ENCODE data around the gene DTX3.
A peak's percentile ranks its signal among the peaks of the same experiment; 100 is the strongest.
"Not testable (repeated sequence)": the region's sequence is repeated elsewhere in the genome, so short reads cannot be mapped to it uniquely, and the experiment has no call there.

DTX3 gene

DNA sequence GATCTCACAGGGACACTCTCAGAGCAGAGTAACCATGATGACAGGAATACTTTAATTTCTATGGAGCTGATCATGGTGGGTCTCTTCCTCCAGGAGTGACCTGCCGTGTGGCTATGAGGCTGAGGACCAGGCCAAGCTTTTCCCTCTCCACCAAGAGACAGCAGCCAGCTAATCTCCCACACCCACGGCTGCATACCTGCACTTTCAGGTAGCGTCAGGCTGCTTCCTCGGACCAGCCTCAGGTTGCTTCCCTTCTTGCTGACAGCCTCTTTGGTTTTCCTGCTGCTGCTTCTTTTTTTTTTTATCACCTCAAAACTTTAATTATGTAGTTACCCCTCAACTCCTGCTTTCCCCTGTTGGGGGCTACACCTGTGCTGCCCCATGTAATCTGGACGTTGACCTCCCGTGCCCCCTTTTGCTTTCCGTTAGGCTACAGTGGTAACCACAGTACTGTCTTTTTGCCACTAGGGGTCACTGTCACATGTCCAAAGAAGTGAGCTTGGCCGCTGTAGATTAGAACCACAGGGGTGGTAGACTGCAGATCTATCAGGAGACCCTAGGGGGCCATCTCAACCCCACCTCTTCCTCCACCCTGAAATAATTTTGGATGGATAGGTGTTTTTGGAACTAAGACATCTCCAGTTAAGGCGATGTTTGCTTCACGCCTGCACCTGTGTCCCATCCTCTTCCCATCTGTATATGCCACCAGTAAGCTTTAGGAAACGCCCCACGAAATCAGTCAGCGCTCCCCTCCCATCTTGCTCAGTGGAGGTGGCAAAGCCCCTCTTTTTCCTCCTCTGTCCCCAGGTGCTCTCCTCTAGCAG, 21.4 kb upstream of the DTX3 start:
- DNase-seq: peak; percentile 72

DNA sequence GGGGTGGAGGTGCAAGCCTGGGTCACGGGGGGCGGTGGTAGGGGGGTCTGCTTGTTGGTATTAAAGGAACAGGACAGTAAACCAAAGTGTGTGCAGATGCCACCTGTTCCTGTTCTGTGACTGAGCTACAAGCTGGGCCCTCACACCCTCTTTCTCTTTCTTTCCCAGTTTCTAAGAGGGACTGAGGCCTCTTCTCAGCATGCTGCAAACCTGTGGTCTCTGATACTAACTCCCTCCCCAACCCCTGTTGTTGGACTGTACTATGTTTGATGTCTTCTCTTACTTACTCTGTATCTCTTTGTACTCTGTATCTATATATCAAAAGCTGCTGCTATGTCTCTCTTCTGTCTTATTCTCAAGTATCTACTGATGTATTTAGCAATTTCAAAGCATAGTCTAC, 20.6 kb upstream of the DTX3 start:
- DNase-seq: no peak

DNA sequence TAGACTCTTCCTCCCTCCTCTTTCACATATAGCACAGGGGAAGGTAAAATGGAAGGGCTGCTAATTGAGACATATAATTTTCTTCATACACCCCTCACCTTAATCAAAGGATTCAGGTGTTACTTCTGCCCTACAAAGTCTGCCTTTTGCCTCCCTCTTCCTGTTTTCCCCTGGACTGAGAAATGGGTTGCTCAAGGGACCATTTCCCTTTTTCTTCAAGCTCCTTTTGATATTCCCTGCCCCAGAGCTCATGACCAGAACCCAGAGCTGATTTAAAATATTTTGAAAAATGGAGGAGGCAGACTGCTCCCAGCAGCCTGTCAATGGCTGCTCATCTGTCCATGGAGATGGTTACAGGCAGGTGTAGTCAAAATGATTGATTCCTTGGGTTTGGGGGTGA, 19.9 kb upstream of the DTX3 start:
- no peak for DNase-seq

DNA sequence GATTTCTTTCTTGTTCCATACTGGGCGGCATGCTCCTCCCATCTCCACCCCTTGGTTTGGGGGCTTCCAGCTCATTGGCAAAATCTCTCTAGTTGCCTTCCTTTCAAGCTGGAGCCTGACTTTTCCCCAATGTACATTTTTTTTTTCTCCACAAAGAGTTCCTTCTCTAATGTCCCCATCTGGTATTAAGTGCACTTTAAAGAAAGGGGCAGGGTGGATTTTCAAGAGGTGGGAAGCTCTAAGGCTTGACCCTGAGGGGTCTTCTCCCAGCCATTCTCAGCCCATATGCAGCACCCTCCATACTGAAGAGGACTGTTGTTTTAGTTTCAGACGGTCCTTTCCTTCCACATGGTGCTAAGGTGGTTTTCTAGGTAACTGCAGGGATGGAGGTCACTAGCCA, 19.5 kb upstream of the DTX3 start:
- no peak for DNase-seq

DNA sequence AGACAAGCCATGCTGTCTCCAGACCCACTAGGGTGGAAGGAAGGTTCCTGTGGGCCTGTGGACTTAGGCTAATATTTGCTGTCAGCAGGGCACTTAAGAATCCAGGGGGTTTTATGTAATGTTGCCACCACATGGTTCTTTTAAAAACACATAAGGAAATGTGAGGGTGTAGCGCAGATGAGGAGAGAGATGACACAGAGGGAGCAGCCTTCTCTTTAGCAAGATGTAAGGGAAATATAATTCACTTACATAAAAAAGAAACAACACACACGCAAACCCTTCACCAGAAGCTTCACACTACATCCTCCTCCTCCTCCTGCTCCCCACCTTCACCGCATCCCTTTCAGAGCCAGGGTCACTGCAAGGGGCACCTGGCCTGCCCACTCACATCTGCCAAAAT, 18.5 kb upstream of the DTX3 start:
- no peak for DNase-seq

DNA sequence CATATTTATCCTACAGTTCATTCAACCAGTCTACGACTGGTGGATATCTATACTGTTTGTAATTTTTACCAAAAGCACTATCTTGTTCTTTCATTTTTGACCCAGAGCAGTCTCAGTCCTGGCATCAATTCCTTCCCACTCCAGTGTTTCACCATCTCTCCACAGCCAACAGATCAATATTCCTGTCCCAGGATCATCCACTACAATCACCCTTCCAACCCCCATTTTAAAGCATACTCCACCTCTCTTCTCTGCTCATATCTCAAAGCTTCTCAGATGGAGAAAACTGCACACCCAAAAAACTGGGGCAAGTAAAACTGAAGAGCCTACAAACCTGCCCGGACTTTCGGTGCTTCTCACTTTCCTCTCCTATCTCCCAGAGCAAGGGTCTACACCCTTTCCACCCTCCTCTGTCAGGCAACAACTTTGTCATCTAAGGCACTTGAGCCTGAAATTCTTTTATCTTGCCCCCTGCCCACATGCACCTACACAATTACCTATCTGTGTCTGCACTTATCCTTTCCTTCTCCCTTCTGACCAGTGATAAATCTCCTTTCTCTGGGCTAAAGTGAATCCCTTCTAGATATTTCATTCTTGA, 17.7 kb upstream of the DTX3 start:
- no peak for DNase-seq

DNA sequence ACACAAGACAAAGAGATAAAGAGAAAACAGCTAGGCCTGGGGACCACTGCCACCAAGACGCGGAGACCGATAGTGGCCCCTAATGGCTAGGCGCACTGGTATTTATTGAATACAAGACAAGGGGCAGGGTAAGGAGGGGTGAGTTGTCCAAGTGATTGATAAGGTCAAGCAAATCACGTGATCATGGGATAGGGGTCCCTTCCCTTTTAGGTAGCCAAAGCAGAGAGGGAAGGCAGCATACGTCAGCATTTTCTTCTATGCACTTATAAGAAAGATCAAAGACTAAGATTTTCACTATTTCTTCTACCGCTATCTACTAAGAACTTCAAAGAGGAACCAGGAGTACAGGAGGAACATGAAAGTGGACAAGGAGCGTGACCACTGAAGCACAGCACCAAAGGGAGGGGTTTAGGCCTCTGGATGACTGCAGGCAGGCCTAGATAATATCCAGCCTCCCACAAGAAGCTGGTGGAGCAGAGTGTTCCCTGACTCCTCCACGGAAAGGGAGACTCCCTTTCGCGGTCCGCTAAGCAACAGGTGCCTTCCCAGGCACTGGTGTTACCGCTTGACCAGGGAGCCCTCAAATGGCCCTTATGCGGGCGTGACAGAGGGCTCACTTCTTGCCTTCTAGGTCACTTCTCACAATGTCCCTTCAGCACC, 15.5 kb upstream of the DTX3 start:
- DNase-seq: not testable (repeated sequence)

DNA sequence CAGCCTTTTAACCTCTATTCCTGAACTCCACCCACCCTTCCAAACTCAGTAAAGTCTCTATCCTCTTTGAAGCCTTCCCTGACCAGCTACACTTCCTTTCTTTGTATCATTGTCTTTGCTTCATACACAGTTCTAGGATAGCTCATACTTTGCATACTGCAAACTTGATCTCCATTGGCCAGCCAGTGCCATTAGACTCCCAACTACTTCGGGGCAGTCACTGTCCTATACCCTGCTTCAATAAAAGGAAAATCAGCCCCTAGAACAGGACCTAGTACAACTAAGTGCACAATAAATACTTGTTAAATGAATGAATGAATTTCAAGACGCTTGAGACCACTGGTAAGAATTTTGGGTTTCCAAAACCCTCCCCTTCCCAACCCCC, 14.2 kb upstream of the DTX3 start:
- DNase-seq: no peak

DNA sequence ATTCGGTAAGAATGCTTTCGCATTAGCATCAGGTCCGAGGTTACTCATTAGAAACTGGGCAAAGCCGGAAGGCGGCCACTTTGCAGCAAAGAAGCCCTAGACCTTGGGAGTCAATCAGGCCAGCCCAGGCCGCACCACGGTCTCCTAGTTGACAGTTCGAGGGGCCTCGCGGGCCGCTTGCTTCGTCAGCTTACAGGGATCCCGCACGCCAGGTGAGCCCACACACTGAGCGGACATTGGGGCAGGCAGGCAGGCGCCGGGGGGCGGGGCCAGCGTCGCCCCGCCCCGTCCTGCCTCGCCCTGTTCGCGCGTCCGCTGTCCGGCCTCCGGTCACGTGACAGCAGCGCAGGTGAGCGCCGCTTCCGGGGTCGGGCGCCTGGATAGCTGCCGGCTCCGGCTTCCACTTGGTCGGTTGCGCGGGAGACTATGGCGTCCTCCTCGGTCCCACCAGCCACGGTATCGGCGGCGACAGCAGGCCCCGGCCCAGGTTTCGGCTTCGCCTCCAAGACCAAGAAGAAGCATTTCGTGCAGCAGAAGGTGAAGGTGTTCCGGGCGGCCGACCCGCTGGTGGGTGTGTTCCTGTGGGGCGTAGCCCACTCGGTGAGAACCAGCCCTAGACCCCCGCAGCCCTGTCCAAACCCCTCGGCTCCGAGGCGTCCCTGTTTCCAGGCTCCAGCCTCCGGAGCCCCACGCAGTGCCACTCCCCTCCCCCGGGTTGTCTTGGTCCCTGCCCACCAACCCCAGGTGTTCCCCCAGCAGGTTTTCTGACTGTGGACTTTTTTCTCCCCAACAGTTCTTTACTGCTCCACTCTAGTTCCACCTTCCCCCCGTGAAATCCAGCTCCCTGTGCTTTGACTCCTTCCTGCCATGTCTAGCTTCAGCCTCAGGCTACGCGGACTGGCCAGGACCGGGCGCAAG, 13.5 kb upstream of the DTX3 start, which contains the start of gene PIP4K2C:
TSS of gene PIP4K2C (plus strand) at position 329 of the 918 bp plus-strand sequence. CDS start at position 427, 98 bp downstream.
- peak; percentile 28 for DNase-seq

DNA sequence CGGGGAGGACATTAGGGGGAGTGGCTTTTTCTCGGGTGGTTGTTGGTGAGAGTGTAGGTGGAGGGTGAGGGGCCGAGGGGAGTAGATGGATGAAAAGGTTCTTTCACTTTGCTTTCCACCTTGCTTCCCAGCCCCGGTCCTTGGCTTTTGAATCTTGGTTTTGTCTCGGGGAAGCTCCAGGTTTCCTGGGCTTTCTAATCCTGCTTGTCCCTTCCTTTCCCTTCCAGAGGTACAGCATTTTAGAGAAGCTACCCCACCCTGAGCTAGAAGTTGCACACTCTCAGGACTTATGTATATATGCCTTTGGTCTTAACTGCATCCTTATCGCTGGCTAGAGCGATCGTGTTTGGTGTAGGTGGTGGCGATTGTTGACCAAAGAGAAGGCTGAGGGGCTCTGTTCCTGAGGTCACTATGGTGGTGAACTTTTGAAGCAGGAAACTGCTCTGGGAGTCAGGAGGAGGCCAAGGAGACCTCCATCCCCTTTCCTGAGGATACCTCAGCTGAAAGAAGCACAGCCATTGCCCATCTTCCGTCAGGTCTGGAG, 12.8 kb upstream of the DTX3 start:
- no peak for DNase-seq

DNA sequence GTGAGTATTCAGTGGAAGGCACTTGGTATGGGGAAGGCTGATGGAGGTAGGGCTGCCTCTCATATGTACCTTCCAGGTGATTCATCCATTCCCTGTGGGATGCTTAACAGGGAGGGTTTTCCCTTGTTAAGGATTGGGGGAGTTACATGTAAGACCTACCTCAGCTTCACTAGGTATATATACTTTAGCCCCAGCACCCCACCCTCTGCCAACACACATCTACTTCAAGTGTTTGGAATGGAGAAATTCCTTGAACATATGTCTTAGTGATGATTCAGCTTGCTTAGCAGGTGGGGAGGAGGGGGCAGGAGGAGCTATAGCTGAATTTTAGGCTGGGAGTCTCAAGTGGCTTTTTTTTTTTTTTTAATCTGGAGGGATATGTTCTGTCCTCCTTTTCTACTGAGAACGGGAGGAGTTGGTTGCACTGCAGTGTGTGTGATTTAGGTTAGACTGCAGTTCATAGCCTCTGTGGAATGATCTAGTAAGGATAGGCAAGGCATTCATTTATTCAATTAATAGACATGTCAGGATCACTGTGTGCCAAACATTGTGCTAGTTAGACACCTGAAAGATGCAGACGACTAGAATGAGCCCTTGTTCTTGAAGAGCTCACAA, 12.0 kb upstream of the DTX3 start:
- DNase-seq: peak; percentile 38

DNA sequence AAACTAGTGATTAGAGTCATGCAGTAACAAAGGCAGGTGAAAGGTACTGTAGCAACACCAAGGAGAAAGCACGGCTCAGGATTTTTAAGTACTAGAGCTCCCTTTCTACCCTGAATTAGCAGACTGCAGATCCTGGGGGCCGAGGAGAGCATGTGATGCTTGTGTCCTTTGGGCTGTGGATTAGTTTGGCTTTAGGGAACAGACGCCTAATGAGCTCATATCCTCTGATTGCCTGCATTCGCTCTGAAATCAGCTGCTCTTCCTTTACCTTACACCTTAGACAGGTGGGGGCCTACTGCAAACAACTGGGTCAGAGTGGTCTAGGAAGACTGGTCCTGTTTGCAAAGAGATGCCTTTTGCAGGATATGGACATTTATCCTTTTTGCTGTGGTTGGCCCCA, 11.4 kb upstream of the DTX3 start:
- DNase-seq: no peak

DNA sequence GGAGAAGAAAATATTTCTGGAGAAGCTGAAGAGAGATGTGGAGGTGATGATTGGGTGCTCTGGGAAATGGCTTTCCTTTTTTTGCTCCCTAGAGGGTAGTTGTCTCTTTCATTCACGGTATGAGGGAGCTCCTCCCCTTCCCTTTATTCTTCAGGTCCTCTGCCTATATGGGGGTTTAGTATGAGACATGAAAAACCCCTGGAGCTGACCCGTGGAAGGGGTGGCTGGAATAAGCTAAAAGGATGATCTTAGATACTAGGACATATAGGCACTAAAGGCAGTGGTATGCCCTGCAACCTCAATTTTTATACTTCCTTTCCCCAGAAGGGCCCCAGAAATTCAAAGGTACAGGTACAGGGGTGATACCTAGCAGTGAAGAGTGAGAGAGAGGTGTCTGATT, 4.2 kb upstream of the DTX3 start:
- no peak for DNase-seq

DNA sequence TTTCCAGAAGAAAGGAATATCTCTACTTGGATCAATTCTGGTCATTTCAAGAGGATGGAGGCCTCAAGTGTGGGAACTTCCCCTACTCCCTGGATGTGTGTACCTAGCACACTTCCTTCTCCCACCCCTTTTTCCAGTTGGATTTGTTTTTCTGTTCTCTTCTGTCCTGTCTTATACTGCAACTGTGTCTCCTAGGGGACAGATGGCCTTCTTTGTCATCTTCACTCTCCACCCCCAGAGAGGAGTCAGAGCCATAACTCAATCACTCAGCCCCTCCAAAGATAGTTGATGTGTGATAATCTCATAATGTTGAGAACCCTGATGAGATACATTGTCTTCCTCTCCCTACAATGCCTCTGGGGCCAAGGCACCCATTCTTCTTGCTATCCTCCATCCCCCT, 2.1 kb upstream of the DTX3 start:
- no peak for DNase-seq

DNA sequence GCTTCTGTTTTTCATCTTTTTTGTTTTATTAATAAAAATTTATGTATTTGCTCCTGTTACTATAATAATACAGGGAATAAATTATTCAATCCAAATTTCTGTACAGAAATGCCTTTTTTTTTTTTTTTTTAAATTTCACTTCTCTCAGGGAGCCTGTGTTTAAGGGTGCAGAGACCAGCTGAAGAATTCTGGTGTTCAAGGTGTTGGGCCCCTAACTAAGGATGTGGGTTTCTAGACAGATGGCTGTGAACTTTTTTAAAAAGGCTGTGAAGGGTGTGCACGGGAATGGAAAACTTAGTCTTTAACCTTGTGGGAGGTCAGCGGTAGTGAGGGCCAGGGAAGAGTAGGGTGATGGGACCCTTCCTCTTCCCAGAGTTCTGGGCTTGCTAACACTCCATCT, 1.3 kb upstream of the DTX3 start:
- DNase-seq: no peak

DNA sequence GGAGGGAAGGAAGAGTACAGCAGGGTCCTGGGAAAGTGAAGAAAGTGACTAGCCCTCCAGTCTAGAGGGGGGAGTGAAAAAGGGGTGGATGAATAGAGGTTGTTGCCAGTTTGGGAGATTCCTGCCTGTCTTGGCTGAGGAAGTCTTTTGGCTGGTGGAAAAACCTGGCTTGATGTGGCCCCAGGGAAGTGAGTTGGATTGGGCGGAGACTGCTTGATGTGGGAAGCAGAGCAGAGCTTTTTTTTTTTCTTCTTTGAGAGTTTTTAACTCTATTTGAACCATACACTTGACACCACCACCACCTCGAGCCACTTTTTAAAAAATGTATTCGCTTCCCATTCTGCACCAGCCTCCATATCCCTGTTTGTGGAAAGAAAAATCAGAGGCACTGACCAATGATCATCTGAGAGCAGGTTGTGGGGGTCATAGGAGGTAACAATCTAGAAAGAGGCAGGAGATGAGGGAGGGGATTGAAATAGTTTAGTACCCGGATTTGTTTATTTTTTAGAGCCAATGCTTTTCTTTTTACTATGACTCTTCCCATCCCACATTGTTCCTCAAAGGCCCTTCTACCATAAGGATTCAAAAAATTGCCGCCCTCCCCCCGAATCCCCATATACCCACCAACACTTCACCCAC, 690 bp upstream of the DTX3 start:
- peak; percentile 9 for DNase-seq

DNA sequence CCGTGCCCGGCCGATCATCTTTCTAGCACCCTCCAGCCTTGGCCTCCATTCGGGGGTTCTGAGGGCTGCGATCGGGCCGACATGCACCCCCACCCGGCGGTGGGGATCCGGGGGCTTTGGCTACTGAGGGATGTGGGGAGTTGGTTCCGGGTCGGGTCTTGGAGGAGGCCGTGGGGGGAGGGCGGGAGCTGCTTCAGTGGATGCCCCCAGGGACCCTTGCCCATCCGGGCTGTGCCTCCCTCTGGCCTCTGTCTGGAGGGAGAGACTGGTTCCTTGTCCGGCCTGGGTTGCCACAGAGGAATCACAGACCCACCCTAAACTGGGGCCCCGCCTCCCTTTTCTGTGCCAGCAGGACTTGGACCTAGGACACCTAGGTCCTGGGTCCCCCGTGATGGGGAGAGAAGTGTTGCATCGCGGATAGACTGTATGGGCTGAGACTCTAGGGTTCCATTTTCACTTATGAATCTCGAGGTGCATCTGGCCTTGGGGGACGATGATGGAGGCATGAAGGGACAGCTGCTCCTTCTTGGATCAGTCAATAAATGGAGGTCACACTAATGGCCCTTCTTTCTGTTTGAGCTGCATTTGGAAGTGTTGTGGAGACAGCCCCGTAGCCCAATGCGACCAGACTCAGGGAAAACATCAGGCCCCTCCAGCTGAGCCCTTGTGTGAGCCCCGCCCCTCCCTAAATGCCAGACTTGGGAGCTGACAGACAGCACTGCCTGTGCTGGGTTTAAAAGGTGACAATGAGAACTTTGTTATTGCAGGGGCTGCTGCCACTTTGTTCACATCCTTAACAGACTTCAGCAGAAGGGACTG, 577 bp downstream of the DTX3 start:
- peak; percentile 17 for DNase-seq

DNA sequence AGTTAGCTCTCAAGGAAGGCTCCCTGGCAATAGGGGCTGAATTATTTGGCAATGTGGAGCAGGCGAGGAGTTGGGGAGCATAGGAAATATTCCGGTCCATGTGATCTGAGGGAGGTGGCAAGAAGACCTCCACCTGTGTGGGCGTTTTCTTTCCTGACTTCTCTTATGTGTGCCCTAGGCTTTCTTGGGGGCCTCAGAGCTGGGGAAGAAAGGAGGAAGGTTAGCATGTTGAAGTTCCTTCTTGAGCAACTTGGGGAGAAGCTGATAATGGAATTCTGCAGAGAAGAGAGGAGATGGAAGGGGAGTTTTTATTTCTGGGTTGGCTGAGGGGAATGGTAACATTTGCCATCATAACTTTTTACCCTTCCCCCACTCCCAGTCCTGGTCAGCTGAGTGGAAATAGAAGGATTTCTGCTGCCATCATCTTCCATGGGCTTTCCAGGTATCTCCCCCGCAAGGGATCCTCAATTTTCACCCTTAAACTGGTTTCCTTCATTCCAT, 1.2 kb downstream of the DTX3 start:
- DNase-seq: no peak

DNA sequence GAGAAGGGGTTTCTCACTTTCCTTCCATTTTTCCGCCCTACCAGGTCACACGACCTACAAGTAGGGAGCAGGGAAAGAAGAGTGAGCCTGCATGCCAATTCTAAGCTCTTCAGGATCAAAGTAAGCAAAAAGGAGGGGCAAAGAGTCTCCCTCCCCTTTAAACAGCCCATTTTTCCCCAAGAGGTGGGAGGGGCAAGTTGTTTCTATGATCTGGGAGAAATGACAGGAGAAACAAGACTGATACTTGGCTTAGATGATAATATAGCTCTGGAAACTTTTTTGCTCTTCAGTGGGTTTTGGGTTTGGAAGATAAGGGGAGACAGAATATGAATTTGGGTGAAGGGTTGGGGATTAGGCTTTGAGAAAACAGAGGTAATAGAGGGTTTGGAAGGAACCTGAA, 1.8 kb downstream of the DTX3 start:
- no peak for DNase-seq

DNA sequence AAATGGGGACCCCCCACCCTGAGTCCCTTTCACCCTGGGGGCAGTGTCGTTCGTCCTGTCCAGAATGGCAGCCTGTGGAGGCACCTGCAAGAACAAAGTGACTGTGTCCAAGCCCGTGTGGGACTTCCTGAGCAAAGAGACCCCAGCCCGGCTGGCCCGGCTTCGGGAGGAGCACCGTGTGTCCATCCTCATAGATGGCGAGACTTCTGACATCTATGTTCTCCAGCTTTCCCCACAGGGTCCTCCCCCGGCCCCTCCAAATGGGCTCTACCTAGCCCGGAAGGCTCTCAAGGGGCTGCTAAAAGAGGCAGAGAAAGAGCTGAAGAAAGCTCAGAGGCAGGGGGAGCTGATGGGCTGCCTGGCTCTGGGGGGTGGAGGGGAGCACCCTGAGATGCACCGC, 2.2 kb downstream of the DTX3 start:
- DNase-seq: no peak
